ENCODE results near the gene GUCA2A.

Gene GUCA2A

GRCh38 chr1:42153624-42154023 is 10.9 kb downstream of the GUCA2A start:
- peak; percentile 7 for DNase-seq

- DNase-seq = no peak
These were observed 11.5 kb downstream of the GUCA2A start, which contains the start of gene GUCA2B for GRCh38 chr1:42152907-42153600. Gene GUCA2B, plus strand, starts transcription at chr1:42153410. Its CDS starts 41 bp downstream, at chr1:42153451.

- no peak for DNase-seq
These were observed 12.4 kb downstream of the GUCA2A start for GRCh38 chr1:42152119-42152518.

- DNase-seq = peak; percentile 46
These were observed 13.9 kb downstream of the GUCA2A start for GRCh38 chr1:42150651-42151050.

GRCh38 chr1:42148166-42148565 is 16.4 kb downstream of the GUCA2A start:
- no peak for DNase-seq

GRCh38 chr1:42146626-42147320 is 17.8 kb downstream of the GUCA2A start:
- DNase-seq = peak; percentile 50

- DNase-seq = no peak
These were observed 18.6 kb downstream of the GUCA2A start for GRCh38 chr1:42145764-42146625.

- no peak for DNase-seq
These were observed 19.2 kb downstream of the GUCA2A start for GRCh38 chr1:42145389-42145716.

- DNase-seq = no peak
These were observed 19.7 kb downstream of the GUCA2A start for GRCh38 chr1:42144711-42145388.

- no peak for DNase-seq
These were observed 20.4 kb downstream of the GUCA2A start for GRCh38 chr1:42143896-42144710.

GRCh38 chr1:42142894-42143675 is 21.5 kb downstream of the GUCA2A start:
- peak; percentile 18 for DNase-seq

- DNase-seq = no peak
These were observed 22.6 kb downstream of the GUCA2A start for GRCh38 chr1:42141978-42142377.

- DNase-seq = no peak
These were observed 24.4 kb downstream of the GUCA2A start for GRCh38 chr1:42140191-42140590.

GRCh38 chr1:42139444-42139843 is 25.1 kb downstream of the GUCA2A start:
- DNase-seq = no peak

- peak; percentile 16 for DNase-seq
These were observed 26.0 kb downstream of the GUCA2A start for GRCh38 chr1:42138586-42138985.

- DNase-seq = no peak
These were observed 26.8 kb downstream of the GUCA2A start for GRCh38 chr1:42137766-42138165.

- no peak for DNase-seq
These were observed 28.1 kb downstream of the GUCA2A start for GRCh38 chr1:42136466-42136865.

- no peak for DNase-seq
These were observed 29.1 kb downstream of the GUCA2A start for GRCh38 chr1:42135426-42135825.

- no peak for DNase-seq
These were observed 30.6 kb downstream of the GUCA2A start for GRCh38 chr1:42133809-42134526.

- no peak for DNase-seq
These were observed 31.2 kb downstream of the GUCA2A start for GRCh38 chr1:42133390-42133789.
